Activated CD4-positive, CD25-positive, alpha-beta regulatory T cell (primary cell): Measurements from ENCODE around the gene FOS.

Experiments
- DNase-seq, 4 experiments: peaks; one replicate each; lab custom pipeline; 2025; lab: John Stamatoyannopoulos, UW

Gene FOS

DNA sequence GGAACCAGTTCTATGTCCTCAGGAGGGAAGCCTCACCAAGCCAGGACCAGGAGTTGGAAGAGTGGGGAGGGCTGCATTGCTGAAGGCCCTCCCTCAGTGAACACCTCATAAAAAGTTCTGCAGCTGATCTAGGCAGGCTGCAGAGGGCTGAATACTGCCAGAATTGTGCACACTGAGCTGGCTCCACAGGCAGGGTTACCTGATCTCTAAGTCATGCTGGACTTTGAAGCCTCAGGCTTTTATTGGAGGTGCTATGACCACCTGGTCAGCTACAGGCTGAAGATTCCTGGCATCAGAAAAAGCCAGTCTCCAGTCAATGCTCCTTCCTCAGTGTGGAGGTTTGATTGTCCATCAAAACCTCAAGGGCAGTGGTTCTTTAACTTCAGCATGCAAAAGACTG is 39.7 kb downstream of the FOS start:
- no peak for DNase-seq

DNA sequence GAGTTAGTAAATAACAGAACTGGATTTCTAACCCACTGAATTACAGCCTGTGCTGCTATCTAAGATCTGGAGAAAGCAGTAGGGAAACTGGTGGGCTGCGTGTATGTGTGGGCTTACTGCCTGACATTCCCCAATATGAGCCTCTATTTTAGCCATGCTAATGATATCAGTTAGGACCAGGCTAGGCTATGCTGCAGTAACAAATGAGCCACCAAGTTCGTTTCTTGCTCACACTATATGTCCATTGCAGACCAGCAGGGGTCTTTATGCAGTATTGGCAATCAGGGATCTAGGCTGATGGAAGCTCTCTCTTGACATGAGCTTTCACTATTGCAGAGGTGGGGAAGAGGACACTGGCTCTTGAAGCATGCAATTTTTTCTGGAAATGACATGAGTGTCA is 40.4 kb downstream of the FOS start:
- no peak for DNase-seq

DNA sequence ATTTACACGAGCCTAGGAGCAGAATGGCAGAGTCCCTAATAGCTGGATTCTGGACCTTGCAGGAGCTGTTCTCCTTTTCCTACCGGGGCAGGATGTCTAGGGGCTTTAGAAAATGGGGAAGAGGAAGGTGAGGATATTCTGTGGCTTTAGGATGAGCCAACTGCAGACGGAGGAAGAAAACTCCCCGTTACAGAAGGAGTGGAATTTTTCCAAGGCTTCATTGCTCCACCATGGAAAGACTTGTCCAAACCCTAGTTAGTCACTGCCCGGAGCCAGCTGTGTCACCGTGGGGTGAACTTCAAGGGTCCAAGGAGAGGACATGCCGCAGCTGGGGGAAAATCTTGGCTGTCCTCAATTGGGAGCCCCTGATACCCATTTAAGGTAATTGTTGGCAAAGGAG is 41.6 kb downstream of the FOS start:
- DNase-seq: no peak

DNA sequence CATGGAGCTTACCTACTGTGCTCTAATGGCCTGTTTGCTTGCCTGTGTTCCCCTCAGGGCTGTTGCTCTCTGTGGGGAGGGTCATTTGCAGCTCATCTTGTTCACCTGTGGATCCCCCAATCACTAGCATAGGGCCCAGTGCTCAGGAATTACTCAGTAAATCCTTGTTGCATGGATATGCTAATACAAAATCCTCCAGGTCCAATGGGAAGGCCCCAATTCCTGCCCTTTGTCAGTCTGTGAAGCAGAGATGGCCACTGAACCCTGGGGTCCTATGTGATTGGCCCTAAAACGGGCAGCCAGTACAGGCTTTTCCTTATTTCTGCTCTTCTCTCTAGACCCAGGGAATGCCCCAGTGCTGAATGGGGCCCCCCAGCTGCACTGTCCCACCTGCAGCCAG is 44.1 kb downstream of the FOS start:
- no peak for DNase-seq

DNA sequence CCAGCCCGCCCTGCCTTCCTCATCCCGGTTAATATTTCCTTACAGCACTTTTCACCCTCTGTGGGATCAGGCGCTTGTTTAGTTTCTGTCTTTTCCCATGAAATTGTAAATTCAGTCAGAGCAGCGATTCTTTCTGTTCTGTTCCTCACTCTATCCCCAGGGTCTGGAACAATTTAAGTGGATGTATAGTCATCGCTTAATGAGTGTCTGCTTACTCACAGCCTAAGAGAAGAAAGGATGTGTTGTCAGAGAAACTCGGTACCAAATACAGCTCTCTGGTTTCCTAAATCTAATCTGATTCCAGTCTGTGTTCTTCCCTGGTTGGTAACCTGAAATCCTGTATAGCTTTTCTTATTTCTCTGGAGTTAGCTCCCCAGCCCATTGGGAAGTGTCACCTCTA is 44.9 kb downstream of the FOS start:
- DNase-seq: no peak

DNA sequence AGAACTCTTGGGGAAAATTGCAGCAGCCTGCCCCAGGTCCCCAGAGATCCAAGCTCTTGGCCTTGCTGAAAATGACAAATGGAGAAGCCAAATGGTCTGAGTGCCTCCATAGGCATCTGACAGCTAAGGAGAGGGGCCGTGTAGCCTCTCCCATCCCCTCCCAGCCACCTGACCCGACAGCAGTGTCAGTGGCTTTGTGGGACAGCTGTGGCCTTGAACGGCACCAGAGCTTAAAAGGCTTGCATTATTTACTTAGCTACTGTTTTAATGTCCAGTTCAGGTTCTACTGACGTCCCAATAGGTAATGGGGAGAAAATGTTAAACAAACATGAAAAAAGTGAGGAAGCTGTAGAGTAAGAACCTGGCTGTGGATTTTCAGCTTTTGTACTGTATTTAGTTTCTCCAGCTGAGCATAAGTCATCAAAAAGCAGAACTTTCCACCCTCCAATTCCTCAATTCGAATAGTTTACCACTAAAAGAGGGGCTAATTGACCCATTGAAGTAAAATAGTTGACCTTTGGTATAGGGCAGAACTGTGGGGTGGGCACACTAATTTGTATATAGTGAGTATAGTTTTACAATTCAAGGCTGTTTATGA is 50.0 kb downstream of the FOS start:
- DNase-seq: no peak

DNA sequence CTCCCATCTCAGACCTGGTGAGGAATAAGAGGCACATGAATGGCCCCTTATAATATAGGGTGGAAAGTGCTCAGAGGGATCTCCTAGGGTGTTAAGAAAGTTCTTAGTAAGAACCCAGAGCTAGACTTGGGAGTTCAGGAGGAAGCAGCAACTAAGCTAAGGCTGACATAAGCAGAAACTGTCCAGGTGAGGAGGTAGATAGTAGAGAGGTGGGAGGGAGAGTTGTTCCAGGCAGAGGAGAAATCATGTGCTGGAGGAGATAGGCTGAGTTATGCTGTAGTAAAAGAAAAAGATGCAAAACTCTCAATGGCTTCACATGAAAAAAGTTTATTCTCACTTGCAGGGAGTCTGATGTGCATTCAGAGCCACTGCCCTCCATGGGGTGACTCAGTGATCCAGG is 50.7 kb downstream of the FOS start:
- DNase-seq: no peak

DNA sequence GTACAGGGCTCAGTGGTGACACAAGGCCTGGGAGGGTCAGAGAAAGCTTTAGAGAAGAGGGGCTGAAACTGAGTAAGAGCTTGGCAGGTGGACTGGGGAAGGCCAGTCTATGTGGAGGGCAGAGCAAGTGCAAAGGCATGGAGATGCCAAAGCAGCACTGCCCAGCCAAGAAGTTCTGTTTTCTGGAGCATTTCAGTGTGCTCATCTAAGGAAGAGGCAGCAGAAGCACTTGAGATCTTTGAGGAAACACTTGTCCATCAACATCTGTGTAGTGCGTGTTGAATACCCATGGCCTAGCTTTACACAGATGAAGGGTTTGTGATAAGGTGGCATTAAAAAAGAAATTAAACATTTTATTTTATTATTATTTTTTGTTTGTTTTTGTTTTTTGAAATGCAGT is 52.8 kb downstream of the FOS start:
- DNase-seq: no peak
